SK-N-SH (cell line): ENCODE data around the gene ZNRD2. TPM values are rescaled to one million over a fixed set of nuclear protein-coding genes. Genes with fewer than 3 reads are reported as not detected.

Experiments used
- CTCF ChIA-PET: fragments of 300-600, 350-600 bp; formaldehyde crosslinking; extraction: SDS; loops from one replicate; lab custom pipeline; 2021; lab: Yijun Ruan, JAX
- POLR2A ChIA-PET: fragments of 350-600 bp; sonication (Branson Sonifier 250); formaldehyde crosslinking; extraction: SDS; loops from one replicate; lab custom pipeline; 2020; ENCODE audit warnings: antibody characterized with exemption, inconsistent platforms; lab: Yijun Ruan, JAX
- DNase-seq: peaks from one replicate; pipeline ENCODE4 v3.0.0; 2012
- H2AFZ ChIP-seq: fragments of 200-600 bp; sonication (generic); 2 replicates; pipeline ENCODE4 v1.8.1; 2016; ENCODE audit warnings: antibody characterized with exemption, mild to moderate bottlenecking, low read depth
- H3F3A ChIP-seq: fragments of 200-600 bp; sonication (generic); replicated peaks from 2 replicates; pipeline ENCODE3; 2016; ENCODE audit warnings: antibody characterized with exemption, mild to moderate bottlenecking; ENCODE audit not compliant: insufficient read depth
- H3K27ac ChIP-seq, 2 experiments: fragments of 200-500 bp in 1 of 2; fragments of 200-600 bp in 1 of 2; sonication (Bioruptor generic) in 1 of 2; sonication (generic), shearing (Covaris generic) in 1 of 2; 2 replicates each; pipeline versions ENCODE4 v1.5.1 to v1.6.1; 2014 to 2016; ENCODE audit warnings: low read depth in 2 of 2, inconsistent platforms in 1 of 2, low read length in 1 of 2, mild to moderate bottlenecking in 1 of 2, mixed read lengths in 1 of 2
- H3K27me3 ChIP-seq: fragments of 200-600 bp; sonication (generic), shearing (Covaris generic); 2 replicates; pipeline ENCODE4 v1.6.1; 2016; ENCODE audit warnings: mixed run types; ENCODE audit not compliant: insufficient read depth
- H3K36me3 ChIP-seq, 2 experiments: fragments of 200-500 bp in 1 of 2; fragments of 200-600 bp in 1 of 2; sonication (Bioruptor generic) in 1 of 2; sonication (generic) in 1 of 2; replicated peaks in 1 of 2; 2 replicates each; pipeline versions ENCODE3 to v1.5.1; 2014 to 2016; ENCODE audit warnings: low read length in 1 of 2, mild to moderate bottlenecking in 1 of 2; ENCODE audit not compliant: insufficient read depth in 2 of 2, control insufficient read depth in 1 of 2
- H3K4me1 ChIP-seq, 2 experiments: fragments of 200-500 bp in 1 of 2; fragments of 200-600 bp in 1 of 2; sonication (Bioruptor generic) in 1 of 2; sonication (generic), shearing (Covaris generic) in 1 of 2; 2 replicates each; pipeline versions ENCODE4 v1.5.1 to v1.6.1; 2014 to 2016; ENCODE audit warnings: low read depth in 1 of 2, low read length in 1 of 2, mixed run types in 1 of 2; ENCODE audit not compliant: insufficient read depth in 2 of 2, control insufficient read depth in 1 of 2
- H3K4me2 ChIP-seq: fragments of 200-600 bp; sonication (generic), shearing (Covaris generic); 2 replicates; pipeline ENCODE4 v1.6.1; 2017; ENCODE audit warnings: mixed run types
- H3K4me3 ChIP-seq, 2 experiments: fragments of 200-500 bp in 1 of 2; fragments of 200-600 bp in 1 of 2; sonication (Bioruptor generic) in 1 of 2; sonication (generic), shearing (Covaris generic) in 1 of 2; 2 replicates each; pipeline versions ENCODE4 v1.5.1 to v1.8.1; 2014 to 2016; ENCODE audit warnings: low read depth in 2 of 2, inconsistent platforms in 1 of 2, low read length in 1 of 2, mild to moderate bottlenecking in 1 of 2, mixed read lengths in 1 of 2, moderate library complexity in 1 of 2
- H3K79me2 ChIP-seq: fragments of 200-600 bp; sonication (generic); 2 replicates; pipeline ENCODE4 v1.8.1; 2017; ENCODE audit warnings: mild to moderate bottlenecking; ENCODE audit not compliant: insufficient read depth
- H3K9ac ChIP-seq: fragments of 200-600 bp; sonication (generic); 2 replicates; pipeline ENCODE4 v1.6.1; 2017; ENCODE audit warnings: mixed run types
- H3K9me2 ChIP-seq: fragments of 200-600 bp; sonication (generic); 2 replicates; pipeline ENCODE4 v1.6.1; 2017; ENCODE audit warnings: mixed run types
- H3K9me3 ChIP-seq: fragments of 200-600 bp; sonication (generic); 2 replicates; pipeline ENCODE4 v1.6.1; 2017; ENCODE audit warnings: mixed run types, mild to moderate bottlenecking, moderate library complexity
- H4K20me1 ChIP-seq: fragments of 200-600 bp; sonication (generic); 2 replicates; pipeline ENCODE4 v1.6.1; 2017; ENCODE audit warnings: mild to moderate bottlenecking, mixed run types; ENCODE audit not compliant: insufficient read depth
- CHD2 ChIP-seq: fragments of 150-350 bp; IDR thresholded peaks from 2 replicates; pipeline ENCODE4 v1.6.1; 2018; ENCODE audit warnings: low read length; ENCODE audit not compliant: partially characterized antibody
- CTCF ChIP-seq: fragments of 200-600 bp; sonication (generic); IDR thresholded peaks from 2 replicates; pipeline ENCODE4 v1.6.1; 2017; ENCODE audit warnings: antibody characterized with exemption, mild to moderate bottlenecking, moderate library complexity
- ELF1 ChIP-seq: IDR thresholded peaks from 2 replicates; pipeline ENCODE4 v1.4.0; 2012
- EP300 ChIP-seq, 2 experiments: IDR thresholded peaks; 2 replicates each; pipeline versions ENCODE4 v1.4.0 to v1.6.1; 2012; ENCODE audit warnings: borderline replicate concordance in 1 of 2, low read depth in 1 of 2, low read length in 1 of 2
- EZH2phosphoT487 ChIP-seq: fragments of 200-600 bp; sonication (generic); IDR thresholded peaks from 2 replicates; pipeline ENCODE4 v1.6.1; 2017; ENCODE audit warnings: low read depth, mixed run types, mild to moderate bottlenecking, antibody characterized with exemption, moderate library complexity, borderline replicate concordance
- IRF3 ChIP-seq: fragments of 150-350 bp; IDR thresholded peaks from 2 replicates; pipeline ENCODE4 v1.6.1; 2016; ENCODE audit warnings: mild to moderate bottlenecking, low read depth, low read length
- NFIC ChIP-seq: IDR thresholded peaks from 2 replicates; pipeline ENCODE4 v1.4.0; 2012; ENCODE audit warnings: borderline replicate concordance
- NRF1 ChIP-seq: IDR thresholded peaks from 2 replicates; pipeline ENCODE4 v1.6.1; 2012; ENCODE audit warnings: low read depth, mild to moderate bottlenecking, low read length
- SMC3 ChIP-seq: IDR thresholded peaks from 2 replicates; pipeline ENCODE4 v1.6.1; 2012; ENCODE audit warnings: low read depth, low read length, improper control_type of control experiment
- USF1 ChIP-seq: IDR thresholded peaks from 2 replicates; pipeline ENCODE4 v1.4.0; 2012; ENCODE audit warnings: low read depth, borderline replicate concordance
- USF2 ChIP-seq: fragments of 150-350 bp; IDR thresholded peaks from 2 replicates; pipeline ENCODE4 v1.6.1; 2017; ENCODE audit warnings: antibody characterized with exemption, low read length, low read depth, borderline replicate concordance
- WGBS: methylation state at CpG from one replicate; pipeline ENCODE4 v1.1.6; 2017; ENCODE audit warnings: low lambda C conversion rate; 5-methylcytosine and 5-hydroxymethylcytosine counted together
- polyA plus RNA-seq, 3 experiments: library from polyadenylated mRNA; depleted of rRNA; stranded (reverse); fragments of >200 nt; gene quantifications; 2 replicates each; pipeline ENCODE4 v1.2.3, GENCODE V29; 2012

The ZNRD2 gene
- polyA plus RNA-seq, 1 of the 3 experiments (the other 2 are of a cell fraction): 78.1 TPM

- no peak overlapping the region for H3K4me3 ChIP-seq
- H3K9me3 ChIP-seq: no peaks in the 10 kb centered on the region
- 94% methylated on average over 9 of the region's 27 CpGs for WGBS
- H3K27ac ChIP-seq: no peak overlapping the region
- ChIA-PET CTCF (interaction anchor here (1.6 to 6.4 kb wide), 3 partner anchors 12 to 18 kb away, joined by 10 to 88 read pairs (median 53); partner anchors contain the start of gene FAM89B), POLR2A (no interaction called here)
- H3F3A ChIP-seq: peaks cover 14% of the 10 kb centered on the region
- 0 out of 2 replicates have a peak overlapping the region, but pooled peaks have one; percentile 93 for H3K4me2 ChIP-seq
- H3K79me2 ChIP-seq: peaks cover 53% of the 10 kb centered on the region
- TF ChIP-seq CTCF: no peak
- no peaks in the 10 kb centered on the region for H3K9me2 ChIP-seq
- peaks cover 21% of the 10 kb centered on the region for H4K20me1 ChIP-seq
- no peaks in the 10 kb centered on the region for H3K27me3 ChIP-seq
- H3K36me3 ChIP-seq: peaks cover 22 to 31% of the 10 kb centered on the region in 2 experiments
- H2AFZ ChIP-seq: no peak overlapping the region
- DNase-seq: no peak
- H3K4me1 ChIP-seq: peaks cover 24 to 41% of the 10 kb centered on the region in 2 experiments; a peak in 3 of 4 replicates
- H3K9ac ChIP-seq: no peak overlapping the region
Measured at GRCh38 chr11:65554057-65554818, 16.0 kb upstream of the ZNRD2 start.

GRCh38 chr11:65554842-65555430 is 15.3 kb upstream of the ZNRD2 start:
- WGBS: 93% methylated on average over 4 of the region's 4 CpGs
- POLR2A ChIA-PET: interaction anchor here (1.0 kb wide), 1 partner anchor 18 kb away, joined by 3 read pairs; the partner anchor contains the start of gene FAM89B
- peaks cover 53% of the 10 kb centered on the region for H3K79me2 ChIP-seq
- H3K9ac ChIP-seq: peak overlapping the region; percentile 4; the same call in 1 of the 2 replicates
- TF ChIP-seq EP300 (IDR thresholded peaks at IDR 0.05; ENCODE audit: borderline replicate concordance in 1 of 2, low read depth in 1 of 2, low read length in 1 of 2) (no peak), USF2 (no peak), NFIC (no peak), NRF1 (no peak), USF1 (no peak), IRF3 (no peak), ELF1 (no peak), CTCF (no peak), SMC3 (no peak), EZH2phosphoT487 (no peak), CHD2 (no peak)
- TF ChIP-seq, all 33 proteins: peak for 0
- DNase-seq: no peak
- Histone ChIP-seq H3K27me3 (no peaks in the 10 kb centered on the region), H3K4me3 (no peak overlapping the region), H3K9me3 (no peaks in the 10 kb centered on the region), H3K36me3 (peaks cover 18 to 27% of the 10 kb centered on the region in 2 experiments), H3K4me1 (peaks cover 31 to 48% of the 10 kb centered on the region in 2 experiments), H4K20me1 (peaks cover 21% of the 10 kb centered on the region), H3K27ac (peak overlapping the region; percentile 4 to 97; a peak in 3 of 4 replicates), H2AFZ (no peak overlapping the region), H3K4me2 (peak overlapping the region; percentile 93), H3K9me2 (no peaks in the 10 kb centered on the region), H3F3A (peaks cover 21% of the 10 kb centered on the region)
- CTCF ChIA-PET: interaction anchor here (1.6 to 3.5 kb wide), 2 partner anchors 12 to 18 kb away, joined by 10 to 53 read pairs; partner anchors contain the start of gene FAM89B
